ENCODE measurements around the gene SPON2. TPM values are rescaled to one million over a fixed set of nuclear protein-coding genes. Genes with fewer than 3 reads are reported as not detected.

The SPON2 gene
- total RNA-seq, 1 donor from 2014 or later: 13.9 TPM

DNA sequence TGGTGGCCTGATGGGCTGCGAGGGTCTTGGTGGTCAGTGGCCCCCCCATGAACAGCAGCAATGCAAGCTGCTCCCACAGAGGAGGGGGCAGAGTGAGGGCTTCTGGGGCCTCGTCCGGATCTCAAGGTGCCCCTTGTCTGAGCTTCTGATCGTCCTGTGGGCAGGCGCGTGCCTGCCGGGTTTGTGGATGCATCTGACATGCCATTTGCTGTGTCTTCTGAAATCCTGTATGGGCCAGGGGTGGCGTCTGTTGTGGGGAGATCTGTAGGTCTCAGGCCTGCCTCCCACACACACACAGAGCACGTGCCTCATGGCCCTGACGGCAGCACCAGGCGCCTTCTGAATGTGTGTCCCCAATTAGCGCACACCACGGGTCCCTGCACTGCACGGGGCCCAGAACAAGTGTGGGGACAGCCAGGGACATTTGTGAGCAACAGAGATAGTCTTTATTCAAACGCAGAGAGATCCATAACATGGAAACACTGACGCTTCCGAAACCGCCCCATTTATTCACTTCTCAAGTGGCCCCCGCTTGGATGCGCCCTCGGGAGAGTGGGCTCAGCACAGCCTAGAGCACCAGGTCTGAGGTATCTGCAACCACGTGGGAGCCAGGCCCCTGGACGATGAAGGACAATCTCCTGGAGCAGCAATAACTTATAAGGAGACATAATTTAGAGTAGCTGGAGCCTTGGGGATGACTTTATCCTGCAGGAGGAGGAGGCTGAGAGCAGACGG is 5.7 kb downstream of the SPON2 start:
- intact Hi-C loops (cut with micrococcal nuclease): loop anchor here (10.0 kb wide), 1 partner anchor 98 kb away; no protein-coding TSS in a partner anchor

DNA sequence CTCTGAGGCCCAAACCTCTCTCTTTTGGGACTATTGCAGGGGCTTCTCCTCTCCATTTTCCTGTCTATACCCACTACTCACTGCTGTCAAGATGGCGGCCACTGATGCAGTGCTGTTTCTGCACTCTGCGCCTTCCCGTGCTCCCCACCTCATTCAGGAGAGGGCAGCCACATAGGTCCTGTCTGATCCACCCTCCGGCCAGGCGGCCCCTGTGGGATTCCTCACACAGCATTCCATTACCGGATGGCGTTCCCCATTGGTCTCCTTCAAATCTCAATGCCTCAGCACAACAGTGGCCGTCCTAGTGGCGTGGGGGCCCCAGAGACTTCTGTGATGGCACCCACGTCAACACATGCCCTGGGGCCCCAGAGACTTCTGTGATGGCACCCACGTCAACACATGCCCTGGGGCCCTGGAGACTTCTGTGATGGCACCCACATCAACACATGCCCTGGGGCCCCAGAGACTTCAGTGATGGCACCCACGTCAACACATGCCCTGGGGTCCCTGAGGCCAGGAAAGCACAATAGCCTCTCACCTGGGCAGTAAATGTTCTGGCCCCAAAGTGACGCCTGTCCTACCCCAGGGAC is 7.3 kb downstream of the SPON2 start:
- no peak for DNase-seq
- peaks cover 14% of the 10 kb centered on the region for H3K27me3 ChIP-seq (ENCODE audit: low read depth)
- TF ChIP-seq, protein P1, sequence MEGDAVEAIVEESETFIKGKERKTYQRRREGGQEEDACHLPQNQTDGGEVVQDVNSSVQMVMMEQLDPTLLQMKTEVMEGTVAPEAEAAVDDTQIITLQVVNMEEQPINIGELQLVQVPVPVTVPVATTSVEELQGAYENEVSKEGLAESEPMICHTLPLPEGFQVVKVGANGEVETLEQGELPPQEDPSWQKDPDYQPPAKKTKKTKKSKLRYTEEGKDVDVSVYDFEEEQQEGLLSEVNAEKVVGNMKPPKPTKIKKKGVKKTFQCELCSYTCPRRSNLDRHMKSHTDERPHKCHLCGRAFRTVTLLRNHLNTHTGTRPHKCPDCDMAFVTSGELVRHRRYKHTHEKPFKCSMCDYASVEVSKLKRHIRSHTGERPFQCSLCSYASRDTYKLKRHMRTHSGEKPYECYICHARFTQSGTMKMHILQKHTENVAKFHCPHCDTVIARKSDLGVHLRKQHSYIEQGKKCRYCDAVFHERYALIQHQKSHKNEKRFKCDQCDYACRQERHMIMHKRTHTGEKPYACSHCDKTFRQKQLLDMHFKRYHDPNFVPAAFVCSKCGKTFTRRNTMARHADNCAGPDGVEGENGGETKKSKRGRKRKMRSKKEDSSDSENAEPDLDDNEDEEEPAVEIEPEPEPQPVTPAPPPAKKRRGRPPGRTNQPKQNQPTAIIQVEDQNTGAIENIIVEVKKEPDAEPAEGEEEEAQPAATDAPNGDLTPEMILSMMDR (IDR thresholded peaks at IDR 0.05; ENCODE audit: borderline replicate concordance): no peak
- no peaks in the 10 kb centered on the region for H3K9me3 ChIP-seq (replicated peaks)
- H3K4me1 ChIP-seq: peaks cover 19% of the 10 kb centered on the region
- no peaks in the 10 kb centered on the region for H3K36me3 ChIP-seq
- no peak overlapping the region for H3K27ac ChIP-seq (replicated peaks)
- no peak overlapping the region for H3K4me3 ChIP-seq
- intact Hi-C loops (cut with micrococcal nuclease): loop anchor here (10.0 kb wide), 1 partner anchor 100 kb away; no protein-coding TSS in a partner anchor

More for the DNA sequence above, 5.7 kb downstream of the SPON2 start:
- Histone ChIP-seq H3K27me3 (ENCODE audit: low read depth) (peaks cover 30% of the 10 kb centered on the region), H3K36me3 (no peaks in the 10 kb centered on the region), H3K27ac (replicated peaks) (no peak overlapping the region), H3K4me3 (peak overlapping the region; percentile 72), H3K9me3 (replicated peaks) (no peaks in the 10 kb centered on the region), H3K4me1 (peaks cover 31% of the 10 kb centered on the region)
- no peak for DNase-seq
- TF ChIP-seq, protein P1 (IDR thresholded peaks at IDR 0.05; ENCODE audit: borderline replicate concordance): no peak

DNA sequence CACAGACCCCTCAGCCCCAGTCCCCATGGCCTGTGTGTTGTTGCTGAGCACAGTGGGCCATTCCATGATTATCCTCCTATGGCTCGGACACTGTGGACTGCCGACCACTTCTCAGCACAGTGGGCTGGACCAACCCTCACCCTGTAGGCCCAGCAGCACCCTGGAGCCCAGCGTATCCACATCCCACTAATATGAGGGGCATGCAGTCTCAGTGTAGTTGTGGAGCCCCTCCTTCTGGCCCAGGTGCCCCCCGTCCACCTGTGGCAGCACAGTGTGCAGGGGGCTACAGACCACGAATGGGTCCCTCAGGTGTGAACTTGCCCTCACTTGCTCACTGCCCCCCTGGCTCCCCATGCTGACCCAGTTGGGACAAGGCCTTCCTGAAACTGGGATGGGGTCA is 7.9 kb downstream of the SPON2 start:
- no peak overlapping the region for H3K27ac ChIP-seq (replicated peaks)
- peaks cover 9% of the 10 kb centered on the region for H3K27me3 ChIP-seq (ENCODE audit: low read depth)
- TF ChIP-seq, protein P1 (IDR thresholded peaks at IDR 0.05; ENCODE audit: borderline replicate concordance): no peak
- intact Hi-C loops (cut with micrococcal nuclease): loop anchor here (10.0 kb wide), 1 partner anchor 100 kb away; no protein-coding TSS in a partner anchor
- no peak overlapping the region for H3K4me3 ChIP-seq
- DNase-seq: no peak
- no peaks in the 10 kb centered on the region for H3K9me3 ChIP-seq (replicated peaks)
- H3K36me3 ChIP-seq: no peaks in the 10 kb centered on the region
- peaks cover 19% of the 10 kb centered on the region for H3K4me1 ChIP-seq

DNA sequence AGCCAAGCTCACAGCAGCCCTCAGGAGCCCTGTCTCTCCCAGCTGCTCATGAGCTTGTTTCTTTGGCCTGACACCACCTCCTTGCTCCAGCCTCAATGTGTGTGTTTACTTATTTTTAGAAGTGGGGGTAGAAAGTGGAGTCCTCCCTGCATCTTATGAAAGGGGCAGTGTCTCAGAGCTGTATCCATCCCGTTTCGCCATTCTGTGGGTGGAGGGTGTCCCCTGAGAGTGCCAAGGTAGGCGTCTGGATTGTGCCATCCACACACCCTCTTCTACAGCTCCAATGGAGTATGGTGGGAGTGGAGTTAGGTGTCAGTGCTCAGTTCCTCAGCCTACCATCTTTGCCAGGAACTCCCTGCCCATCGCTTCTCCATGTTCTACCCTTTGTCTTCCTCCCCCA is 8.3 kb downstream of the SPON2 start:
- no peak for DNase-seq
- H3K27me3 ChIP-seq (ENCODE audit: low read depth): peaks cover 9% of the 10 kb centered on the region
- no peaks in the 10 kb centered on the region for H3K9me3 ChIP-seq (replicated peaks)
- peaks cover 19% of the 10 kb centered on the region for H3K4me1 ChIP-seq
- intact Hi-C loops (cut with micrococcal nuclease): loop anchor here (10.0 kb wide), 1 partner anchor 101 kb away; no protein-coding TSS in a partner anchor
- no peak overlapping the region for H3K4me3 ChIP-seq
- TF ChIP-seq, protein P1 (IDR thresholded peaks at IDR 0.05; ENCODE audit: borderline replicate concordance): no peak
- H3K27ac ChIP-seq (replicated peaks): no peak overlapping the region
- no peaks in the 10 kb centered on the region for H3K36me3 ChIP-seq

DNA sequence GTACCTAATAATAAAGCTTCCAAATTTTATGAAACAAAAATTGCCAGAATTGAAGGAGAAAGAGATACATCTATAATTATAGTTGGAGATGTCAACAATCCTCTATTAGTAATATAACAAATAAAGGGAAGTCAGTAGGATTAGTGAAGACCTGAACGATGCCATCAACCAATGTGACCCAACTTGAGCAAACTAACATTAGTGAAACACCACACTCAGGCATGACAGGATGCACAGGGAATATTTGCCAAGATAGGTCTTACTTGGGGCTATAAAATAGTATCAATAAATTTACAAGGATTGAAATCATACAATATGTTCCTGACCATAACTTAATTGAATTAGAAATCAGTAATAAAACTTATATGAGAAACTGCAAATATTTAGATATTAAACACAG is 12.0 kb downstream of the SPON2 start:
- no peak overlapping the region for H3K27ac ChIP-seq (replicated peaks)
- H3K27me3 ChIP-seq (ENCODE audit: low read depth): peaks cover 17% of the 10 kb centered on the region
- H3K36me3 ChIP-seq: no peaks in the 10 kb centered on the region
- no peak overlapping the region for H3K4me3 ChIP-seq
- DNase-seq: no peak
- peaks cover under 1% of the 10 kb centered on the region for H3K4me1 ChIP-seq
- TF ChIP-seq, protein P1 (IDR thresholded peaks at IDR 0.05; ENCODE audit: borderline replicate concordance): no peak
- intact Hi-C loops (cut with micrococcal nuclease): loop anchor here (10.0 kb wide), 1 partner anchor 104 kb away; no protein-coding TSS in a partner anchor
- peaks cover 18% of the 10 kb centered on the region for H3K9me3 ChIP-seq (replicated peaks)
